ENCODE data around the gene SCLT1. TPM values are rescaled to one million over a fixed set of nuclear protein-coding genes. Genes with fewer than 3 reads are reported as not detected.

Gene SCLT1
- total and polyA plus RNA-seq, 2 of the 8 experiments (the other 6 are each of a cell fraction or from before 2014, with no cell fraction given): 4.8 to 13.1 TPM

DNA sequence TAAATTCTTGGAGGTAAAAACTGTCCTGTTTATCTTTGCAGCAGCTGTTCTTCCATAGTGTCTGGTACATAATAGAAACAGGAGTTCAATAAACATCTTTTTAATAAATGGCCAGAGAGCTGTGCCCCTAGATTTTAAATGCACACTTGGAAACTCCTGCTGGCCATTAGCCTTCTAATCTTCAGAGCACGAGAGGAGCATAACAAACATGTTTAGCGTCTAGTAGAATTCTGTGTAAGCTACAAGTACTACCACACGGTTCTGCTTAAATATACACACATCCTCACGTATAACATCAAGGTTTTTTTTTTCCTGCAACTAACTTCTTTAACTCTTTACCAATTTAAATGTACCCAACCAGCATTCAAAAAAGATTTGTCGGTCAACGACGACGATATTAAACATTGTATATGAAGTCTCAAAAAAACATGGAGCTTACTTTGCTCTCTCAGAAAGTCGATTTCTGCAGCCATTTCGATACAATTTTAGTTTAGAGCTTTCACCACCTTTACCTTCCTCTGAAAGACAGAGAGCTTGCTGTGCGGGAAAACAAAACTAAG is 628 bp downstream of the SCLT1 start (continued):
- TF ChIP-seq, protein P1, sequence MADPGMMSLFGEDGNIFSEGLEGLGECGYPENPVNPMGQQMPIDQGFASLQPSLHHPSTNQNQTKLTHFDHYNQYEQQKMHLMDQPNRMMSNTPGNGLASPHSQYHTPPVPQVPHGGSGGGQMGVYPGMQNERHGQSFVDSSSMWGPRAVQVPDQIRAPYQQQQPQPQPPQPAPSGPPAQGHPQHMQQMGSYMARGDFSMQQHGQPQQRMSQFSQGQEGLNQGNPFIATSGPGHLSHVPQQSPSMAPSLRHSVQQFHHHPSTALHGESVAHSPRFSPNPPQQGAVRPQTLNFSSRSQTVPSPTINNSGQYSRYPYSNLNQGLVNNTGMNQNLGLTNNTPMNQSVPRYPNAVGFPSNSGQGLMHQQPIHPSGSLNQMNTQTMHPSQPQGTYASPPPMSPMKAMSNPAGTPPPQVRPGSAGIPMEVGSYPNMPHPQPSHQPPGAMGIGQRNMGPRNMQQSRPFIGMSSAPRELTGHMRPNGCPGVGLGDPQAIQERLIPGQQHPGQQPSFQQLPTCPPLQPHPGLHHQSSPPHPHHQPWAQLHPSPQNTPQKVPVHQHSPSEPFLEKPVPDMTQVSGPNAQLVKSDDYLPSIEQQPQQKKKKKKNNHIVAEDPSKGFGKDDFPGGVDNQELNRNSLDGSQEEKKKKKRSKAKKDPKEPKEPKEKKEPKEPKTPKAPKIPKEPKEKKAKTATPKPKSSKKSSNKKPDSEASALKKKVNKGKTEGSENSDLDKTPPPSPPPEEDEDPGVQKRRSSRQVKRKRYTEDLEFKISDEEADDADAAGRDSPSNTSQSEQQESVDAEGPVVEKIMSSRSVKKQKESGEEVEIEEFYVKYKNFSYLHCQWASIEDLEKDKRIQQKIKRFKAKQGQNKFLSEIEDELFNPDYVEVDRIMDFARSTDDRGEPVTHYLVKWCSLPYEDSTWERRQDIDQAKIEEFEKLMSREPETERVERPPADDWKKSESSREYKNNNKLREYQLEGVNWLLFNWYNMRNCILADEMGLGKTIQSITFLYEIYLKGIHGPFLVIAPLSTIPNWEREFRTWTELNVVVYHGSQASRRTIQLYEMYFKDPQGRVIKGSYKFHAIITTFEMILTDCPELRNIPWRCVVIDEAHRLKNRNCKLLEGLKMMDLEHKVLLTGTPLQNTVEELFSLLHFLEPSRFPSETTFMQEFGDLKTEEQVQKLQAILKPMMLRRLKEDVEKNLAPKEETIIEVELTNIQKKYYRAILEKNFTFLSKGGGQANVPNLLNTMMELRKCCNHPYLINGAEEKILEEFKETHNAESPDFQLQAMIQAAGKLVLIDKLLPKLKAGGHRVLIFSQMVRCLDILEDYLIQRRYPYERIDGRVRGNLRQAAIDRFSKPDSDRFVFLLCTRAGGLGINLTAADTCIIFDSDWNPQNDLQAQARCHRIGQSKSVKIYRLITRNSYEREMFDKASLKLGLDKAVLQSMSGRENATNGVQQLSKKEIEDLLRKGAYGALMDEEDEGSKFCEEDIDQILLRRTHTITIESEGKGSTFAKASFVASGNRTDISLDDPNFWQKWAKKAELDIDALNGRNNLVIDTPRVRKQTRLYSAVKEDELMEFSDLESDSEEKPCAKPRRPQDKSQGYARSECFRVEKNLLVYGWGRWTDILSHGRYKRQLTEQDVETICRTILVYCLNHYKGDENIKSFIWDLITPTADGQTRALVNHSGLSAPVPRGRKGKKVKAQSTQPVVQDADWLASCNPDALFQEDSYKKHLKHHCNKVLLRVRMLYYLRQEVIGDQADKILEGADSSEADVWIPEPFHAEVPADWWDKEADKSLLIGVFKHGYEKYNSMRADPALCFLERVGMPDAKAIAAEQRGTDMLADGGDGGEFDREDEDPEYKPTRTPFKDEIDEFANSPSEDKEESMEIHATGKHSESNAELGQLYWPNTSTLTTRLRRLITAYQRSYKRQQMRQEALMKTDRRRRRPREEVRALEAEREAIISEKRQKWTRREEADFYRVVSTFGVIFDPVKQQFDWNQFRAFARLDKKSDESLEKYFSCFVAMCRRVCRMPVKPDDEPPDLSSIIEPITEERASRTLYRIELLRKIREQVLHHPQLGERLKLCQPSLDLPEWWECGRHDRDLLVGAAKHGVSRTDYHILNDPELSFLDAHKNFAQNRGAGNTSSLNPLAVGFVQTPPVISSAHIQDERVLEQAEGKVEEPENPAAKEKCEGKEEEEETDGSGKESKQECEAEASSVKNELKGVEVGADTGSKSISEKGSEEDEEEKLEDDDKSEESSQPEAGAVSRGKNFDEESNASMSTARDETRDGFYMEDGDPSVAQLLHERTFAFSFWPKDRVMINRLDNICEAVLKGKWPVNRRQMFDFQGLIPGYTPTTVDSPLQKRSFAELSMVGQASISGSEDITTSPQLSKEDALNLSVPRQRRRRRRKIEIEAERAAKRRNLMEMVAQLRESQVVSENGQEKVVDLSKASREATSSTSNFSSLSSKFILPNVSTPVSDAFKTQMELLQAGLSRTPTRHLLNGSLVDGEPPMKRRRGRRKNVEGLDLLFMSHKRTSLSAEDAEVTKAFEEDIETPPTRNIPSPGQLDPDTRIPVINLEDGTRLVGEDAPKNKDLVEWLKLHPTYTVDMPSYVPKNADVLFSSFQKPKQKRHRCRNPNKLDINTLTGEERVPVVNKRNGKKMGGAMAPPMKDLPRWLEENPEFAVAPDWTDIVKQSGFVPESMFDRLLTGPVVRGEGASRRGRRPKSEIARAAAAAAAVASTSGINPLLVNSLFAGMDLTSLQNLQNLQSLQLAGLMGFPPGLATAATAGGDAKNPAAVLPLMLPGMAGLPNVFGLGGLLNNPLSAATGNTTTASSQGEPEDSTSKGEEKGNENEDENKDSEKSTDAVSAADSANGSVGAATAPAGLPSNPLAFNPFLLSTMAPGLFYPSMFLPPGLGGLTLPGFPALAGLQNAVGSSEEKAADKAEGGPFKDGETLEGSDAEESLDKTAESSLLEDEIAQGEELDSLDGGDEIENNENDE (IDR thresholded peaks at IDR 0.05; ENCODE audit: insufficient replicate concordance, low read length): peak; percentile 16
- TF ChIP-seq HDAC2 (IDR thresholded peaks at IDR 0.05; ENCODE audit: borderline replicate concordance in 1 of 2, low read depth in 2 of 2, low read length in 2 of 2) (no peak), YY1 (IDR thresholded peaks at IDR 0.05; ENCODE audit: low read depth, low read length) (no peak), GABPA (IDR thresholded peaks at IDR 0.05; ENCODE audit: borderline replicate concordance, insufficient read depth, low read length) (no peak)

All from H1 (cell line).